OCI-LY7 (cell line): ENCODE measurements around the gene SCAP. TPM values are rescaled to one million over a fixed set of nuclear protein-coding genes. Genes with fewer than 3 reads are reported as not detected.

Experiments used
- BruUV-seq: library from RNA; stranded (reverse); fragments of 400-500 nt; replicated peaks from 2 replicates; lab custom pipeline; 2021; lab: Mats Ljungman, UMichigan
- CTCF ChIA-PET: fragments of 300-600 bp; sonication (Branson Sonifier 250); formaldehyde crosslinking; loops from one replicate; lab custom pipeline; 2022; ENCODE audit warnings: antibody characterized with exemption; ENCODE audit not compliant: unreplicated experiment; lab: Charles Lee
- POLR2A ChIA-PET: fragments of 300-600 bp; sonication (Branson Sonifier 250); formaldehyde crosslinking; loops from one replicate; lab custom pipeline; 2022; ENCODE audit warnings: antibody characterized with exemption; lab: Charles Lee
- DNase-seq: peaks from one replicate; pipeline ENCODE4 v3.0.0-alpha.2; 2015; ENCODE audit warnings: low spot score
- H2AFZ ChIP-seq: fragments of 200-600 bp; sonication (generic), shearing (Covaris generic); 2 replicates; pipeline ENCODE4 v1.6.1; 2014; ENCODE audit warnings: mild to moderate bottlenecking, antibody characterized with exemption, low read length, moderate library complexity
- H3K27ac ChIP-seq: fragments of 200-600 bp; sonication (generic); 2 replicates; pipeline ENCODE4 v1.5.1; 2014; ENCODE audit warnings: mixed run types, low read depth, mild to moderate bottlenecking, moderate library complexity, low read length, inconsistent platforms; ENCODE audit not compliant: poor library complexity, severe bottlenecking
- H3K36me3 ChIP-seq: fragments of 200-600 bp; sonication (generic); 2 replicates; pipeline ENCODE4 v1.6.1; 2014; ENCODE audit warnings: mild to moderate bottlenecking, antibody characterized with exemption, low read length, moderate library complexity, mixed read lengths; ENCODE audit not compliant: insufficient read depth
- H3K4me1 ChIP-seq: fragments of 200-600 bp; sonication (generic); 2 replicates; pipeline ENCODE4 v1.5.1; 2014; ENCODE audit warnings: mild to moderate bottlenecking, low read length; ENCODE audit not compliant: insufficient read depth, poor library complexity, severe bottlenecking
- H3K4me2 ChIP-seq: fragments of 200-600 bp; sonication (generic); 2 replicates; pipeline ENCODE4 v1.6.1; 2014; ENCODE audit warnings: mild to moderate bottlenecking, low read length
- H3K4me3 ChIP-seq: fragments of 200-600 bp; sonication (generic); 2 replicates; pipeline ENCODE4 v1.5.1; 2014; ENCODE audit warnings: mild to moderate bottlenecking, low read depth, low read length; ENCODE audit not compliant: poor library complexity, severe bottlenecking
- H3K79me2 ChIP-seq: fragments of 200-600 bp; sonication (generic); 2 replicates; pipeline ENCODE4 v1.6.1; 2016; ENCODE audit warnings: low read depth, mild to moderate bottlenecking, low read length, moderate library complexity, mixed read lengths; ENCODE audit not compliant: insufficient read depth
- H3K9me2 ChIP-seq: fragments of 200-600 bp; sonication (generic); 2 replicates; pipeline ENCODE4 v1.6.1; 2016; ENCODE audit warnings: mild to moderate bottlenecking, low read length, mixed read lengths; ENCODE audit not compliant: insufficient read depth
- H3K9me3 ChIP-seq: fragments of 200-600 bp; sonication (generic); 2 replicates; pipeline ENCODE4 v1.6.1; 2014; ENCODE audit warnings: mild to moderate bottlenecking, mixed run types, low read length, mixed read lengths
- H4K20me1 ChIP-seq: fragments of 200-600 bp; sonication (generic); 2 replicates; pipeline ENCODE4 v1.6.1; 2014; ENCODE audit warnings: mild to moderate bottlenecking, antibody characterized with exemption, low read length, moderate library complexity, mixed read lengths; ENCODE audit not compliant: insufficient read depth
- EZH2phosphoT487 ChIP-seq: fragments of 200-600 bp; sonication (generic); IDR thresholded peaks from 2 replicates; pipeline ENCODE4 v1.6.1; 2018; ENCODE audit warnings: low read depth, borderline replicate concordance, mild to moderate bottlenecking, mixed run types, antibody characterized with exemption, low read length, moderate library complexity, mixed read lengths
- intact Hi-C: fragments of 100-400 bp; cut with micrococcal nuclease; formaldehyde crosslinking; loops from one replicate; pipeline ENCODE4 v1.10.0; 2022; ENCODE audit not compliant: unreplicated experiment
- total RNA-seq, 2 experiments: library from RNA; depleted of rRNA in 1 of 2; stranded (reverse); fragments of >200 nt in 1 of 2; shearing (Covaris generic) in 1 of 2; gene quantifications; 2 replicates each; pipeline ENCODE4 v1.2.3, GENCODE V29; 2014 to 2022
- TF ChIP-seq, protein P1 (sequence below): fragments of 200-600 bp; sonication (generic); conservative IDR thresholded peaks from 2 replicates; pipeline ENCODE4 v1.5.1; 2014; ENCODE audit warnings: mild to moderate bottlenecking, antibody characterized with exemption, low read length, moderate library complexity, mixed read lengths

SCAP gene
- total RNA-seq, 2 experiments from 2014 or later: 63.7 to 70.5 TPM

DNA sequence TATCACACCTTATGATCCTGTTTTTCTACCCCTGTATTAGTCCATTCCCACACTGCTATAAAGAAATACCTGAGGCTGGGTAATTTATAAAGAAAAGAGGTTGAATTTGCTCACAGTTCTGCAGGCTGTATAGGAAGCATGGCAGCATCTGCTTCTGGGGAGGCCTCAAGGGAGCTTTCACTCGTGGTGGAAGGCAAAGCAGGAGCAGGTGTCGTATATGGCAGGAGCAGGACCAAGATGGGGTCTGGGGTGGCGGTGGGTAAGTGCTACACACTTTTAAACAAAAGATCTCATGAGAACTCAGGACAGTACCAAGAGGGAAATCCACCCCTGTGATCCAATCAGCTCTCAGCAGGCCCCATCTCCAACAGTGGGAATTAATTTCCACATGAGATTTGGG is 15.4 kb upstream of the SCAP start:
- TSS peak; percentile 43 for BruUV-seq
- ChIA-PET CTCF (no interaction called here), POLR2A (no interaction called here)
- intact Hi-C loops: loop anchor here (1.0 kb wide), 1 partner anchor 22 kb away; the partner anchor contains the start of gene ELP6
- no peaks in the 10 kb centered on the region for H3K79me2 ChIP-seq
- TF ChIP-seq, protein P1, sequence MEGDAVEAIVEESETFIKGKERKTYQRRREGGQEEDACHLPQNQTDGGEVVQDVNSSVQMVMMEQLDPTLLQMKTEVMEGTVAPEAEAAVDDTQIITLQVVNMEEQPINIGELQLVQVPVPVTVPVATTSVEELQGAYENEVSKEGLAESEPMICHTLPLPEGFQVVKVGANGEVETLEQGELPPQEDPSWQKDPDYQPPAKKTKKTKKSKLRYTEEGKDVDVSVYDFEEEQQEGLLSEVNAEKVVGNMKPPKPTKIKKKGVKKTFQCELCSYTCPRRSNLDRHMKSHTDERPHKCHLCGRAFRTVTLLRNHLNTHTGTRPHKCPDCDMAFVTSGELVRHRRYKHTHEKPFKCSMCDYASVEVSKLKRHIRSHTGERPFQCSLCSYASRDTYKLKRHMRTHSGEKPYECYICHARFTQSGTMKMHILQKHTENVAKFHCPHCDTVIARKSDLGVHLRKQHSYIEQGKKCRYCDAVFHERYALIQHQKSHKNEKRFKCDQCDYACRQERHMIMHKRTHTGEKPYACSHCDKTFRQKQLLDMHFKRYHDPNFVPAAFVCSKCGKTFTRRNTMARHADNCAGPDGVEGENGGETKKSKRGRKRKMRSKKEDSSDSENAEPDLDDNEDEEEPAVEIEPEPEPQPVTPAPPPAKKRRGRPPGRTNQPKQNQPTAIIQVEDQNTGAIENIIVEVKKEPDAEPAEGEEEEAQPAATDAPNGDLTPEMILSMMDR: no peak
- no peak for TF ChIP-seq EZH2phosphoT487
- H3K36me3 ChIP-seq: peaks cover 49% of the 10 kb centered on the region
- no peaks in the 10 kb centered on the region for H3K9me3 ChIP-seq
- peak overlapping the region; percentile 73 for H3K27ac ChIP-seq
- H3K4me1 ChIP-seq: peaks cover 26% of the 10 kb centered on the region
- H3K4me2 ChIP-seq: peak overlapping the region; percentile 40
- H4K20me1 ChIP-seq: no peaks in the 10 kb centered on the region
- peak overlapping the region; percentile 64; the same call in 1 of the 2 replicates for H2AFZ ChIP-seq
- no peaks in the 10 kb centered on the region for H3K9me2 ChIP-seq
- peak overlapping the region; percentile 10 for H3K4me3 ChIP-seq
- DNase-seq: peak; percentile 65

DNA sequence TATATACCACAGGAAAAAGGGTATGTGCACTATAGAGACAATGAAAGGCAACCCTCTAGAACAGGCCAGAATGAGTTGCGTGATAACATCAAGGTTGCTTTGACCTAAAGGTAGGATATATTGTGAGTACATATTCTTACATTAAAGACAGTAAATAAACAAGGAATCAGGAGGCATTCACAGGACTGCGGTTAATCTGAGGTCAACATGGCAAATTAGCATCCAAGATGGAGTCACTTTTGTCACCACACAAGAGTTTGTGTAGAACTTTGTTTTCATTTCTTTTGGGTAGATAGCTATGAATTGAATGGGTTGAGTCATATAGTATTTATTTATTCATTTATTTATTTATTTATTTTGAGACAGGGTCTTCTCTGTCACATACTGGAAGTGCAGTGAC is 11.5 kb upstream of the SCAP start:
- no peak overlapping the region for H3K4me3 ChIP-seq
- CTCF ChIA-PET: no interaction called here
- DNase-seq: no peak
- BruUV-seq: no TSS peak
- TF ChIP-seq, protein P1: no peak
- TF ChIP-seq EZH2phosphoT487: no peak
- H2AFZ ChIP-seq: no peak overlapping the region
- no peak overlapping the region for H3K27ac ChIP-seq
- peaks cover 23% of the 10 kb centered on the region for H3K4me1 ChIP-seq
- H3K4me2 ChIP-seq: no peak overlapping the region
- intact Hi-C loops: no loop called here
- POLR2A ChIA-PET: interaction anchor here (0.6 kb wide), 1 partner anchor 9 kb away, joined by 7 read pairs; no protein-coding TSS in a partner anchor
- H4K20me1 ChIP-seq: no peaks in the 10 kb centered on the region
- H3K36me3 ChIP-seq: peaks cover 19% of the 10 kb centered on the region
- H3K9me3 ChIP-seq: no peaks in the 10 kb centered on the region
- H3K79me2 ChIP-seq: no peaks in the 10 kb centered on the region
- H3K9me2 ChIP-seq: no peaks in the 10 kb centered on the region

DNA sequence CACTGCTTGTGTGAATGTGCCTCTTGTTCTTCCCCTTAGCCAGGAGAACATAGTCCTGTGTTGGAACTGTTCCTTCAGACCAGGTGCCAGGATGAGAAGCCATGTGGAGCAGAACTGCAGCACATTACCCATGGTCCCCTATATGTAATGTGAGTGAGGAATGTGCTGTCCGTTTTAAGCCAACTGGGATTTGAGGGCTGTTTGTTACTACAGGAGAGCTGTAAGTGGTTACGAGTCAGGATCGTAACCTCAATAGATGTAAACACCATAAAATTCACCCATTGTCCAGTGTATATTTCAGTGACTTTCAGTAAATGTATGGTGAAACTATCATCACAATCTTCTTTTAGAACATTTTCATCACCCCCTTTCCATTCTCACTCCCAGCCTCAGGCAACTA is 10.1 kb upstream of the SCAP start:
- ChIA-PET CTCF (no interaction called here), POLR2A (no interaction called here)
- no peak overlapping the region for H3K4me2 ChIP-seq
- no peaks in the 10 kb centered on the region for H4K20me1 ChIP-seq
- no peaks in the 10 kb centered on the region for H3K9me2 ChIP-seq
- no peak overlapping the region for H2AFZ ChIP-seq
- H3K9me3 ChIP-seq: no peaks in the 10 kb centered on the region
- no peak for TF ChIP-seq EZH2phosphoT487
- TF ChIP-seq, protein P1: no peak
- H3K27ac ChIP-seq: no peak overlapping the region
- no peaks in the 10 kb centered on the region for H3K79me2 ChIP-seq
- H3K4me3 ChIP-seq: no peak overlapping the region
- H3K4me1 ChIP-seq: peaks cover 11% of the 10 kb centered on the region
- H3K36me3 ChIP-seq: peaks cover 14% of the 10 kb centered on the region
- BruUV-seq: no TSS peak
- intact Hi-C loops: no loop called here
- no peak for DNase-seq
